ENCODE results near the gene CERS6.

The CERS6 gene

DNA sequence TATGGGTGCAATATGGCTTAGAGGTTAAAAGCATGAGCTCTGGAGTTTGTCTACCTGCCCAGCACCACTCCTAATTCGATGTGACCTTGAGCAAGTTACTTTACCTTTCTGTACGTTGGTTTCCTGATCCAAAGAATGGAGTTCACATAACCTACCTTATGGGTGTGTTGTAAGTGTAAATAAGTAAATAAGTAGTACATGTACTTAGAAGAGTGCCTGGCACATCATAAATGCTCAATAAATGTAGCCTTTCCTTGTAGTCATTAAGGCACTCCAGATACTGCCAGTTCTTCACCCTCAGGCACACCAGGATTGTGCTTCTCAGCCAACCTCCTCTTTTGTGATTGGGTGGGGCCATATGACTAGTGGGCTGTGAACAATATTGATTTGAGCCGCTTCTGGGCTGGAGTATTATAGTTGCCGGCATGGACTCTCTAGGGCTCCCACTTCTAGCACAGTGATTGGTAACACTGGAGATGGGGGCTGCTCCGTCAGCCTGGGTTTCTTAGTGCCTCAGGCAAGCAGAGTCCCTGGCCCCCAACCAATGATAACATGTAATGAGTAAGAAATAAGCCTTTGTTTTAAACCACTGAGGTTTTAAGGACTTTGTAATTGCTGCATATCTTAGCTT is 244.7 kb downstream of the CERS6 start:
- no peak overlapping the region for H3K4me3 ChIP-seq (ENCODE audit: low read depth, low read length)
- TF ChIP-seq, protein P1, sequence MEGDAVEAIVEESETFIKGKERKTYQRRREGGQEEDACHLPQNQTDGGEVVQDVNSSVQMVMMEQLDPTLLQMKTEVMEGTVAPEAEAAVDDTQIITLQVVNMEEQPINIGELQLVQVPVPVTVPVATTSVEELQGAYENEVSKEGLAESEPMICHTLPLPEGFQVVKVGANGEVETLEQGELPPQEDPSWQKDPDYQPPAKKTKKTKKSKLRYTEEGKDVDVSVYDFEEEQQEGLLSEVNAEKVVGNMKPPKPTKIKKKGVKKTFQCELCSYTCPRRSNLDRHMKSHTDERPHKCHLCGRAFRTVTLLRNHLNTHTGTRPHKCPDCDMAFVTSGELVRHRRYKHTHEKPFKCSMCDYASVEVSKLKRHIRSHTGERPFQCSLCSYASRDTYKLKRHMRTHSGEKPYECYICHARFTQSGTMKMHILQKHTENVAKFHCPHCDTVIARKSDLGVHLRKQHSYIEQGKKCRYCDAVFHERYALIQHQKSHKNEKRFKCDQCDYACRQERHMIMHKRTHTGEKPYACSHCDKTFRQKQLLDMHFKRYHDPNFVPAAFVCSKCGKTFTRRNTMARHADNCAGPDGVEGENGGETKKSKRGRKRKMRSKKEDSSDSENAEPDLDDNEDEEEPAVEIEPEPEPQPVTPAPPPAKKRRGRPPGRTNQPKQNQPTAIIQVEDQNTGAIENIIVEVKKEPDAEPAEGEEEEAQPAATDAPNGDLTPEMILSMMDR (IDR thresholded peaks at IDR 0.05; ENCODE audit: low read depth, low read length) = no peak
- TF ChIP-seq, protein P2, sequence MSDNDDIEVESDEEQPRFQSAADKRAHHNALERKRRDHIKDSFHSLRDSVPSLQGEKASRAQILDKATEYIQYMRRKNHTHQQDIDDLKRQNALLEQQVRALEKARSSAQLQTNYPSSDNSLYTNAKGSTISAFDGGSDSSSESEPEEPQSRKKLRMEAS (IDR thresholded peaks at IDR 0.05; ENCODE audit: low read depth, low read length) = no peak
- TF ChIP-seq MYC (IDR thresholded peaks at IDR 0.05; ENCODE audit: low read depth, low read length) (no peak), POLR2A (IDR thresholded peaks at IDR 0.05; ENCODE audit: extremely low read depth, insufficient read length) (no peak)
- DNase-seq (ENCODE audit: low read depth) = no peak

DNA sequence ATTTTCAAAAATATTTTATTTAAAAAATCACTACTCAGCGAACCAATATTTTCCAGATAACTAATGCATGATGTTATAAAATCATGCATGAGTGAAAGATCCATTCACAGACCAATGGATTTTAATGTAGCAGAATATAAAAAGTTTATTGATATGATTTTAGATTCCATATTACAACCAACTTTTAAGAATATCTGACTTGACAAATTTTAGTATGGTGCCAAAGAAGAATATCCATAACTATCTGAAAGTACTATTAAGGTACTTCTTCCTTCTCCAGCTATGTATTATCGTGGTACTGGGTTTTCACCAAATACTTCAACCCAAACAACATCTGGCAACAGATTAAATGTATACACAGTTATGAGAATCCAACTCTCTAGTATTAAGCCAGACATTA is 246.5 kb downstream of the CERS6 start:
- DNase-seq (ENCODE audit: low read depth) = no peak
- no peak overlapping the region for H3K4me3 ChIP-seq (ENCODE audit: low read depth, low read length)
- TF ChIP-seq, protein P1 (IDR thresholded peaks at IDR 0.05; ENCODE audit: low read depth, low read length) = no peak
- TF ChIP-seq, protein P2 (IDR thresholded peaks at IDR 0.05; ENCODE audit: low read depth, low read length) = no peak
- no peak for TF ChIP-seq POLR2A (IDR thresholded peaks at IDR 0.05; ENCODE audit: extremely low read depth, insufficient read length)
- TF ChIP-seq MYC (IDR thresholded peaks at IDR 0.05; ENCODE audit: low read depth, low read length) = no peak

DNA sequence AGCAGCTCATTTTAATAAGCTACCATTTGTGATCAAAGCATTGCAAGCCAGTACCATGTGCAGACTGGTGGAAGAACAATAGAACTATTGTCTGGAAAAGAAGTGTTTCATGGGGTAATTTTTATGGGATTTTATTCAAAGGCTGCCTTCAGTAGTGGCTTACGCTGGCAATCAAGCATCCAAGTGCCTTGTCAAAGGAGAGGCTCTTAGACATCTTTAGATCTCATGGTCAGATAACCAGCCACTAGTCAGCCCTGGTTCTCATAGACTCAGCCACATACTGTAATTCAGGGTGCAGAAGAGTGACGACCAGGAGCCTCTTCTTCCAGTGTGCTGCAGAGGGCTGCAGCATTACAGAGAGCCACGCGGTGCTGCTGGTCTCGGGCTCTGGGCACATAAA is 247.9 kb downstream of the CERS6 start:
- no peak for DNase-seq (ENCODE audit: low read depth)
- no peak overlapping the region for H3K4me3 ChIP-seq (ENCODE audit: low read depth, low read length)
- TF ChIP-seq, protein P1 (IDR thresholded peaks at IDR 0.05; ENCODE audit: low read depth, low read length) = no peak
- no peak for TF ChIP-seq MYC (IDR thresholded peaks at IDR 0.05; ENCODE audit: low read depth, low read length)
- TF ChIP-seq POLR2A (IDR thresholded peaks at IDR 0.05; ENCODE audit: extremely low read depth, insufficient read length) = no peak
- TF ChIP-seq, protein P2 (IDR thresholded peaks at IDR 0.05; ENCODE audit: low read depth, low read length) = no peak

DNA sequence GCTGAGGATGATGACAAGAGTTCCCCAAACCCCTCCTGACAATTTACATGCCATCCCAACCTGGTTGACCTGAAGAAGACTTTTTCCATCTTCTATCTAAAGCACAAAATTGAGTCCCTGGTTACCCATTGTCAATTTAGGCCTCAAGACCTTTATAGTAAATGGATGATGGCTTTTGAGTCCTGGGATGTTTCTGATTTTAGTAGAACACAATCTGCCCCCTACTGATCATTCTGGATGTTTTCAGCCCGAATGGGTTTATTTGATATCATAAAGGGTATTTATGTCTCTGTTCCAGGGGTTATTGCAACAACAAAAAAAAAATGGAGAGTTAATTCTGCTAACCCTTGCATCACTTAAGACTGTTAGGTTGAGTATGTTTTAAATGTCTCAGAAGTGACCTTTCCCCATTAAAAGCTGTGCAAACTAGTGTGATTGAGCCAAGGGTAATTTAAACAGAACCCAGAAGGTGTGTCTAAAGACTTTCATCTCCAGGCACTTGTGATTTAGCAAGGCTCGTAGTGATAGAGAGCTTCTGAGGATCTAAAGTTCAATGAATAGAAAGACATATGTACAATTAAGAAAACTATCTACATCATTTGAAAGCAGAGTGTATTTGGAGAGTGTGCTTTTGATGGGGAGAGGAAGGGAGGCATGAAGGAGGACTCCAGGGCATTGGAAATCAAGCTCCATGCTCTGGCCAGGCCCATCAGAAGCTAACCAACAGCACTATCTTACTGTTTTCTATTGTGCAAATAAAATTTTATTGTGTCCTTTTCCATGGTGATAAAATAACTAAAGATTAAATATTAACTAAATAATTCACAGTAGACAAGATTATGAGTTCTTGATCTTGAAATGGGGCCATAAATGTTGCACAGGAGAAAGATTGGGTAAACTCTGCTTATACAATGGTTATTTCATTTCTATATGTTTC is 249.7 kb downstream of the CERS6 start:
- peak; percentile 57 for DNase-seq (ENCODE audit: low read depth)
- H3K4me3 ChIP-seq (ENCODE audit: low read depth, low read length) = no peak overlapping the region
- TF ChIP-seq, protein P1 (IDR thresholded peaks at IDR 0.05; ENCODE audit: low read depth, low read length) = peak; percentile 38
- TF ChIP-seq, protein P2 (IDR thresholded peaks at IDR 0.05; ENCODE audit: low read depth, low read length) = no peak
- TF ChIP-seq POLR2A (IDR thresholded peaks at IDR 0.05; ENCODE audit: extremely low read depth, insufficient read length) = no peak

DNA sequence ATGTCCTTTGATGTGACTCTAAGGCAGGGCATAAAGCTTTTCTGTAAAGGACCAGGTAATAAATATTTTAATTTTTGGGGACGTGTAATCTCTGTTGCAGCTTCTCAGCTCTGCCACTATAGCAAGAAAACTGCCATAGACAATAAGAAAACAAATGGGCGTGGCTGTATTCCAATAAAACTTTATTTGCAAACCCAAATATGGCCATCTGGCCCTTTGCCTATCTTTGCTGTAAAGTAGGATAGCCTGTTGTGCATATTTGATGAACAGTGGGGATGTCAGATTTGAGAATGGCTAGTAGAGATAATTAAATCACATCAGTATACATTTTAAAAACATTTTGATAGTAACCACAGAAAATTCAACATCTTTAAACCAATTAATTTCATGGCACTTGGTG is 250.7 kb downstream of the CERS6 start:
- H3K4me3 ChIP-seq (ENCODE audit: low read depth, low read length) = no peak overlapping the region
- TF ChIP-seq POLR2A (IDR thresholded peaks at IDR 0.05; ENCODE audit: extremely low read depth, insufficient read length) (no peak), MYC (IDR thresholded peaks at IDR 0.05; ENCODE audit: low read depth, low read length) (no peak)
- TF ChIP-seq, protein P2 (IDR thresholded peaks at IDR 0.05; ENCODE audit: low read depth, low read length) = no peak
- TF ChIP-seq, protein P1 (IDR thresholded peaks at IDR 0.05; ENCODE audit: low read depth, low read length) = no peak
- no peak for DNase-seq (ENCODE audit: low read depth)
